DOHH2 (cell line): ENCODE data around the gene CHPT1.
"Not testable (repeated sequence)": the region's sequence is repeated elsewhere in the genome, so short reads cannot be mapped to it uniquely, and the experiment has no call there.

ENCODE experiments used
- H3F3A ChIP-seq: fragments of 200-600 bp; sonication (generic), shearing (Covaris generic); 2 replicates; pipeline ENCODE4 v1.6.0; 2016; ENCODE audit warnings: antibody characterized with exemption, mild to moderate bottlenecking; ENCODE audit not compliant: control insufficient read depth, insufficient read depth
- H3K27ac ChIP-seq: fragments of 200-600 bp; sonication (generic); 2 replicates; pipeline ENCODE4 v1.5.1; 2014; ENCODE audit warnings: low read depth, mild to moderate bottlenecking, low read length, moderate library complexity
- H3K27me3 ChIP-seq: fragments of 200-600 bp; sonication (generic); 2 replicates; pipeline ENCODE4 v1.6.1; 2014; ENCODE audit warnings: mild to moderate bottlenecking, low read length, mixed read lengths; ENCODE audit not compliant: control insufficient read depth
- H3K36me3 ChIP-seq: fragments of 200-600 bp; sonication (generic); 2 replicates; pipeline ENCODE4 v1.6.1; 2014; ENCODE audit warnings: mild to moderate bottlenecking, low read length, moderate library complexity, mixed read lengths; ENCODE audit not compliant: control insufficient read depth
- H3K4me1 ChIP-seq: fragments of 200-600 bp; sonication (generic); 2 replicates; pipeline ENCODE4 v1.6.1; 2014; ENCODE audit warnings: mild to moderate bottlenecking, low read length, mixed read lengths; ENCODE audit not compliant: control insufficient read depth
- H3K4me2 ChIP-seq: fragments of 200-600 bp; sonication (generic); 2 replicates; pipeline ENCODE4 v1.6.0; 2014; ENCODE audit warnings: mild to moderate bottlenecking, low read length, moderate library complexity
- H3K4me3 ChIP-seq: fragments of 200-600 bp; sonication (generic); 2 replicates; pipeline ENCODE4 v1.5.1; 2014; ENCODE audit warnings: mild to moderate bottlenecking, low read length, mixed read lengths
- H3K79me2 ChIP-seq: fragments of 200-600 bp; sonication (generic); 2 replicates; pipeline ENCODE4 v1.6.1; 2014; ENCODE audit warnings: mild to moderate bottlenecking, low read length, mixed read lengths; ENCODE audit not compliant: control insufficient read depth
- H3K9me2 ChIP-seq: fragments of 200-600 bp; sonication (generic); replicated peaks from 2 replicates; pipeline ENCODE4 v1.6.1; 2014; ENCODE audit warnings: mild to moderate bottlenecking, low read length, mixed read lengths; ENCODE audit not compliant: control insufficient read depth
- H3K9me3 ChIP-seq: fragments of 200-600 bp; sonication (generic); 2 replicates; pipeline ENCODE4 v1.6.1; 2014; ENCODE audit warnings: antibody characterized with exemption, low read length, mixed read lengths; ENCODE audit not compliant: control insufficient read depth, insufficient read depth
- H4K20me1 ChIP-seq: fragments of 200-600 bp; sonication (generic); 2 replicates; pipeline ENCODE4 v1.6.0; 2014; ENCODE audit warnings: low read depth, mild to moderate bottlenecking, antibody characterized with exemption, low read length, moderate library complexity; ENCODE audit not compliant: control insufficient read depth, insufficient read depth
- CTCF ChIP-seq: fragments of 200-600 bp; sonication (generic); IDR thresholded peaks from one replicate; pipeline ENCODE4 v1.5.1; 2014; ENCODE audit warnings: antibody characterized with exemption, mild to moderate bottlenecking, low read depth, low read length; ENCODE audit not compliant: poor library complexity, severe bottlenecking
- EZH2phosphoT487 ChIP-seq: fragments of 200-600 bp; sonication (generic); IDR thresholded peaks from 2 replicates; pipeline ENCODE4 v1.6.1; 2017; ENCODE audit warnings: borderline replicate concordance, mild to moderate bottlenecking, antibody characterized with exemption, low read length, moderate library complexity, mixed read lengths

Gene CHPT1

GRCh38 chr12:101680240-101680639 lies 17.2 kb upstream of the CHPT1 start:
- H3K9me3 ChIP-seq, result no peaks in the 10 kb centered on the region
- no peak overlapping the region for H3K4me3 ChIP-seq
- no peaks in the 10 kb centered on the region for H3F3A ChIP-seq
- TF ChIP-seq EZH2phosphoT487 (no peak), CTCF (no peak)
- peaks cover 13% of the 10 kb centered on the region for H3K4me1 ChIP-seq
- no peaks in the 10 kb centered on the region for H3K27me3 ChIP-seq
- no peaks in the 10 kb centered on the region for H4K20me1 ChIP-seq
- H3K9me2 ChIP-seq, result no peaks in the 10 kb centered on the region
- no peak overlapping the region for H3K27ac ChIP-seq
- no peaks in the 10 kb centered on the region for H3K79me2 ChIP-seq
- H3K4me2 ChIP-seq, result no peak overlapping the region
- H3K36me3 ChIP-seq, result no peaks in the 10 kb centered on the region

GRCh38 chr12:101680647-101681046 lies 16.8 kb upstream of the CHPT1 start:
- H3F3A ChIP-seq, result no peaks in the 10 kb centered on the region
- H3K9me2 ChIP-seq, result no peaks in the 10 kb centered on the region
- H3K4me3 ChIP-seq, result no peak overlapping the region
- no peak overlapping the region for H3K4me2 ChIP-seq
- no peaks in the 10 kb centered on the region for H4K20me1 ChIP-seq
- H3K4me1 ChIP-seq, result peaks cover 13% of the 10 kb centered on the region
- H3K79me2 ChIP-seq, result no peaks in the 10 kb centered on the region
- no peaks in the 10 kb centered on the region for H3K36me3 ChIP-seq
- H3K9me3 ChIP-seq, result no peaks in the 10 kb centered on the region
- no peak overlapping the region for H3K27ac ChIP-seq
- no peaks in the 10 kb centered on the region for H3K27me3 ChIP-seq
- TF ChIP-seq CTCF (no peak), EZH2phosphoT487 (no peak)

- H4K20me1 ChIP-seq, H3K27me3 ChIP-seq, H3K4me3 ChIP-seq: not testable (repeated sequence)
Observed at GRCh38 chr12:101681627-101682026, 15.8 kb upstream of the CHPT1 start.

GRCh38 chr12:101685092-101685491 lies 12.3 kb upstream of the CHPT1 start:
- H3K4me3 ChIP-seq, result no peak overlapping the region
- no peaks in the 10 kb centered on the region for H3K9me2 ChIP-seq
- no peaks in the 10 kb centered on the region for H3K27me3 ChIP-seq
- H3F3A ChIP-seq, result no peaks in the 10 kb centered on the region
- no peaks in the 10 kb centered on the region for H3K9me3 ChIP-seq
- no peaks in the 10 kb centered on the region for H4K20me1 ChIP-seq
- no peaks in the 10 kb centered on the region for H3K79me2 ChIP-seq
- no peak overlapping the region for H3K4me2 ChIP-seq
- no peak overlapping the region for H3K27ac ChIP-seq
- peaks cover 7% of the 10 kb centered on the region for H3K4me1 ChIP-seq
- TF ChIP-seq EZH2phosphoT487, result no peak
- TF ChIP-seq CTCF, result no peak
- no peaks in the 10 kb centered on the region for H3K36me3 ChIP-seq

More at GRCh38 chr12:101681627-101682026, 15.8 kb upstream of the CHPT1 start:
- H3K4me2 ChIP-seq, H3F3A ChIP-seq, H3K36me3 ChIP-seq, H3K9me2 ChIP-seq, H3K27ac ChIP-seq, H3K79me2 ChIP-seq, H3K9me3 ChIP-seq: not testable (repeated sequence)
- peaks cover 13% of the 10 kb centered on the region for H3K4me1 ChIP-seq
